Mucosa of rectum (tissue), 2 donors: ENCODE results near the gene AGXT.

Experiments used
- H3K27ac ChIP-seq, 2 donors: one replicate each; pipeline ENCODE4 v1.7.0; 2013; ENCODE audit warnings: inconsistent platforms in 2 of 2, low read depth in 2 of 2, low read length in 2 of 2
- H3K27me3 ChIP-seq, 2 donors: one replicate each; pipeline ENCODE4 v1.7.0; 2013; ENCODE audit warnings: low read length in 2 of 2; ENCODE audit not compliant: control insufficient read depth in 2 of 2, insufficient read depth in 2 of 2
- H3K36me3 ChIP-seq, 2 donors: one replicate each; pipeline ENCODE4 v1.7.0; 2013; ENCODE audit warnings: low read length in 2 of 2; ENCODE audit not compliant: control insufficient read depth in 2 of 2, insufficient read depth in 2 of 2
- H3K4me1 ChIP-seq, 2 donors: one replicate each; pipeline ENCODE4 v1.7.0; 2013; ENCODE audit warnings: low read length in 2 of 2, mild to moderate bottlenecking in 1 of 2; ENCODE audit not compliant: control insufficient read depth in 2 of 2, insufficient read depth in 2 of 2
- H3K4me3 ChIP-seq, 2 donors: one replicate each; pipeline ENCODE4 v1.7.0; 2013; ENCODE audit warnings: low read length in 2 of 2
- H3K9ac ChIP-seq, 2 donors: one replicate each; pipeline ENCODE4 v1.7.0; 2013; ENCODE audit warnings: low read length in 2 of 2, low read depth in 1 of 2, mild to moderate bottlenecking in 1 of 2
- H3K9me3 ChIP-seq, 2 donors: one replicate each; pipeline ENCODE4 v1.7.0; 2013; ENCODE audit warnings: low read length in 2 of 2; ENCODE audit not compliant: control insufficient read depth in 2 of 2
- donor health status: healthy.
- donor health status: Normal muscosa, but diverticular disease.

Gene AGXT

DNA sequence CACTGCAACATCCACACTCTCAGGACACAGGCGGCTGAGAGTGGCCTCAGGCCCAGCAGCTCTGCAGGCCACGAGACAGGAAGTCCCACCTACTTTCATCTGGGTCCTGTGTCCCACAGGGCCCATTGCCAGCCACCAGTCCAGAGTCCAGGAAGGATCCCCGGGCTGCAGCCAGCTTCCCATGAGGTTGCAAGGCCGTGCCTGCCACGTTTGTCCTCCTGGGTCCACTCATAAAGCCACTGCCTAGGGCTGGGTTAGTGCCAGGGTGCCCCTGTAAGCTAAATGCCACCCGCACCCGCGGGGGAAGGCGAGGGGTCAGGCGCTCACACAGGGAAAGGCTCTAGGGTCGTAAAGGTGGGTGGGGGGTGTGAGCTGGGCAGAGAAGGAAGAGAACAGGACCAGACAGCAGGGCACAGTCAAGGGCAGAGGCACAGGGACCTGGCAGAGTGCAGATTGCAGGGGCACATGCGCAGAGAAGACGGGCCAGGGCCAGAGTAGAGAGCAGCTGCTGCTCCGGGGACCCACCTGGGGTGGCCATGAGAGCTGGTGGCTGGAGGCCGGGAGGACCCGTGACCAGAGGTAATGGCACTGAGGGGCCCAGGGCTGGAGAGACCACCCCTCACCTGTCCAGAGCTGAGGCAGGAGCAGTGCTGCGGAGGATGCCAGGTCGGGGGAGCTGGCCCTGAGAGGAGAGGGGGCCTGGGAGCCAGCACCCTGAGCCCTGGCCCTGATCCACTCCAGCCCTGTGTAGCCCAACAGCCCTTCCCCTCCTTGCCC, 8.0 kb downstream of the AGXT start:
- H3K4me3 ChIP-seq, result no peak overlapping the region
- H3K27me3 ChIP-seq, result no peaks in the 10 kb centered on the region
- H3K27ac ChIP-seq, result peak overlapping the region; percentile 72 to 76
- peaks cover 26 to 40% of the 10 kb centered on the region in 2 donors for H3K4me1 ChIP-seq
- no peaks in the 10 kb centered on the region for H3K36me3 ChIP-seq
- no peaks in the 10 kb centered on the region for H3K9me3 ChIP-seq
- peak overlapping the region in 1 of 2 donors; percentile 39 for H3K9ac ChIP-seq

DNA sequence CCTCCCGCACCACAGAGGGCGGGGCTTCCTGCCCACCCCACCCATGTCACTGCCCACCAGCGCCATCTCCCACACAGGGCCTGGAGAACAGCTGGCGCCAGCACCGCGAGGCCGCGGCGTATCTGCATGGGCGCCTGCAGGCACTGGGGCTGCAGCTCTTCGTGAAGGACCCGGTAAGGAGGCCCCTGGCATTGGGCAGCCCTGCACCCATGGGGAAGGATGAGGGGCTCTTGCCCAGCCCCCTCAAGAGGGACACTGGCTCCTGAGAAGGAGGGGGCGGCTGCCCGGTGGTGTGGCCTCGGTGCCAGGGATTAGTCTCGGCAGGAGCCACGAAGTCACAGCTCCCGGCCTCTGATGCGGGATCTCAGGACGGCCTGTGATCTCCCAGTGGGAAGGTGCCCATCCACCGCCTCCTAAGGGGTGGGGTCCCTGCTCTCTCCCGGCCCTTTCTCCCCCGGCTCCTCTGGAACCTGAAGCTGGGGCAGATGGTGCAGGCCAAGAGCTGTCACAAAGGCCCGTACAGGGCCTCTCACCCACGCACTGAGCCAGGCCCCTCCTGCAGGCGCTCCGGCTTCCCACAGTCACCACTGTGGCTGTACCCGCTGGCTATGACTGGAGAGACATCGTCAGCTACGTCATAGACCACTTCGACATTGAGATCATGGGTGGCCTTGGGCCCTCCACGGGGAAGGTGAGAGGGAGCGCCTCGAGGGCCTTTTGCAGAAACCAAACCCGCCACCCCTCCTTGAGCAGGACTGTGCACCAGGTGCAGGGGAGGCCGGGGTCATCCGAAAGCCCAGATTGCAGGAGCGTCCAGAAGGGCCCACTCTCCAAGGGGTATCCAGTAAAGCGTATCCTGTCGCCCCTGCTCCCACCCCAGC, 9.1 kb downstream of the AGXT start:
- no peak overlapping the region for H3K27ac ChIP-seq
- H3K9me3 ChIP-seq, result no peaks in the 10 kb centered on the region
- no peak overlapping the region for H3K9ac ChIP-seq
- no peaks in the 10 kb centered on the region for H3K36me3 ChIP-seq
- H3K27me3 ChIP-seq, result no peaks in the 10 kb centered on the region
- no peak overlapping the region for H3K4me3 ChIP-seq
- peaks cover 26 to 40% of the 10 kb centered on the region in 2 donors for H3K4me1 ChIP-seq

DNA sequence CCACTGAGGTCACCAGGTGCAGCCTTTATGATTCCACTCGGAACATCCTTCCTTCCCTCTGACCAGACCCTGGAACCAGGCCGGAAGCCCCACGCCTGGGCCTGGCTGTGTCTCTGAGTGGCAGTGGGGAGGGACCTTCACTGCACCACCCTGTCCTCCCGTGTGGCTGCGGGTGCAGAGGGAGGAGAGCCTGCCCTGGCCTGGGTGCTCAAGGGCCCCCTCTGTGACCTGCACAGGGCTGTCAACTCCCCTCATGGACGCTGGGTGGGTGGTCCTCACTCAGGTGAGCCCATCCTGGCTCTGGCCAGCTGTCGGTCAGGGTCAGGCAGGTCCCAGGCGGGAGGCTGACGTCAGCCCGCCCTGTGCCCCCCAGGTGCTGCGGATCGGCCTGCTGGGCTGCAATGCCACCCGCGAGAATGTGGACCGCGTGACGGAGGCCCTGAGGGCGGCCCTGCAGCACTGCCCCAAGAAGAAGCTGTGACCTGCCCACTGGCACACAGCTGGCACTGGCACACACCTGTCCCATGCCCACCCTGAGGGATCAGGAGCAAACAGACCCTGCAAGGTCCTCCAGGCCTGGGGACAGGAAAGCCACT, 9.8 kb downstream of the AGXT start:
- Histone ChIP-seq H3K4me3 (no peak overlapping the region), H3K36me3 (no peaks in the 10 kb centered on the region), H3K27ac (no peak overlapping the region), H3K9ac (no peak overlapping the region), H3K9me3 (no peaks in the 10 kb centered on the region), H3K27me3 (no peaks in the 10 kb centered on the region), H3K4me1 (peaks cover 26 to 38% of the 10 kb centered on the region in 2 donors)

DNA sequence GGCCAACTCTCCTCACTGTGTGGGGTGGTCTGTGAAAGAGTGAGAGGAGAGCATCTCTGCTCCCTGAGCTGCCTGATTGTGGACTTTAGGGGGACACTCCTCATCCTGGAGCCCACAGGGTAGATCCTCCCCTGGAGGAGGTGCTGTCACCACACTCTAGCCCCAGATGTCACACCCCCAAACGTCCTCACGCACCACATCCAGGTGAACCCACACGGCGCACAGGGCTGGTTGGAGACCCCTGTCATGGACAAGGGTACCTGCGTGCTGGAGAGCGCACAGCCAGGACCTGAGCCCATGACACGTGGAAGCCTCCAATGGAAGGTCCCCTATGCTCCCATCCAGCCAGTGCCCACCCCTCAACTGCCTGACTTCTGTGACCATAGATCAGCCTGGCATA, 10.5 kb downstream of the AGXT start:
- Histone ChIP-seq H3K4me1 (peaks cover 26 to 32% of the 10 kb centered on the region in 2 donors), H3K9me3 (no peaks in the 10 kb centered on the region), H3K36me3 (no peaks in the 10 kb centered on the region), H3K4me3 (no peak overlapping the region), H3K27ac (no peak overlapping the region), H3K27me3 (no peaks in the 10 kb centered on the region), H3K9ac (no peak overlapping the region)

DNA sequence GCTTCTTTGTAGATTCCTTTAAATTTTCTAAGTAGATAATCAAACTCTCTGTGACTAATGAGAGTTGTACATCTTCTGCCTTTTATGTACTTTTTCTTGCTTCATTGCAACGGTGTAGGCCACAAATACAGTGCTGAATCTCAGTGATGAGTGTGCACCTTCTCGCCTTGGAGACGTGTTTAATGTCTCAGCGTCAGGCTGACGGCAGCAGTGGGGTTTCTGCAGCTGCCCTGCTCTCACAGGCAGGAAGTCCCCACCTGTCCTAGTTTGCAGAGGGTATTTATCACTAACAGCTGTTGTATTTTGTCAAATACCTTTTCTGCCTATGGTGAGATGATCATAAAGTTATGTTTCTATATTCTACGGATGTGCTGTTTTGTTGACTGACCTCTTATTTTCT, 13.3 kb downstream of the AGXT start:
- Histone ChIP-seq H3K4me3 (no peak overlapping the region), H3K4me1 (peaks cover 2 to 4% of the 10 kb centered on the region in 2 donors), H3K9ac (no peak overlapping the region), H3K9me3 (no peaks in the 10 kb centered on the region), H3K27ac (no peak overlapping the region), H3K27me3 (no peaks in the 10 kb centered on the region), H3K36me3 (no peaks in the 10 kb centered on the region)

DNA sequence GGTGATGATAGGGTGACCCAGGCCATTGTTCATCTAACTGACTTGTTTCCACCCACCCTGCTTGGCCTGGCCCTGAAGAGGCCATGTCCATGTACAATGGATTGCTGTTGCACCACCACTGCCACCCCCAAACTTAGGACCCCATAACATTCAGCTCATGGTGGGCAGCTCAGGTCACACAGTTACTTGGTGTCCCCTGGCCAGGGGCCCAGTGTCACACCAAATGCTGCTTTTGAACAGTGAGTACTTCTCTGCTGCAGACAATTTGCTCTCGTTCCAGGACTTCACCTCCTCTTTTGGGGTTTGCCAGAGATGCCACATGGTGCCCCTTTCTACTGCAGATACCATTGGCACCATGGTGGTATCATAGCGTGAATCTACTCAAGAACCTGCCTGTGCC, 15.6 kb downstream of the AGXT start:
- no peaks in the 10 kb centered on the region for H3K36me3 ChIP-seq
- H3K9ac ChIP-seq, result no peak overlapping the region

DNA sequence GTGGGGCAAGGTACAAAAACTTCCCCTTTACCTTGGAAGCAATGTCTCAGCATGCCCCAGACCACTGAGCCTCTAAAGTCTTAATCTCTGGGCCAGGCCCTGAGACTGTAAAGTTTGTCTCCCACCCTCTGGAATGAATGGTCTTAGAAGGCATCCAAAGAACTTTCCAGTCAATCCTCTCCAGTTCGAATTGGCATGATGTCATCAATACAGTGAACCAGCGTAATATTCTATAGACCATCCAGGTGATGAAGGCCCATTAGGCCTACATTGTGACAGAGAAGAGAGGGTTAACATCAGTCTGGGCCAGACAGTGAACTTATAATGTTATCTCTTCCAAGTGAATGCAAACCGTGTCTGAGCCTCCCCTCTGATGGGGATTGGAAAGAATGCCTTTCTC, 16.1 kb downstream of the AGXT start:
- H3K27me3 ChIP-seq, result no peaks in the 10 kb centered on the region
- no peaks in the 10 kb centered on the region for H3K9me3 ChIP-seq
- H3K4me3 ChIP-seq, result no peak overlapping the region
- no peak overlapping the region for H3K27ac ChIP-seq
- peaks cover 9 to 13% of the 10 kb centered on the region in 2 donors for H3K4me1 ChIP-seq
- no peaks in the 10 kb centered on the region for H3K36me3 ChIP-seq
- H3K9ac ChIP-seq, result no peak overlapping the region

More for the DNA sequence above, 15.6 kb downstream of the AGXT start:
- H3K27me3 ChIP-seq, result no peaks in the 10 kb centered on the region
- H3K9me3 ChIP-seq, result no peaks in the 10 kb centered on the region
- peaks cover 4 to 7% of the 10 kb centered on the region in 2 donors for H3K4me1 ChIP-seq
- no peak overlapping the region for H3K27ac ChIP-seq
- H3K4me3 ChIP-seq, result no peak overlapping the region

DNA sequence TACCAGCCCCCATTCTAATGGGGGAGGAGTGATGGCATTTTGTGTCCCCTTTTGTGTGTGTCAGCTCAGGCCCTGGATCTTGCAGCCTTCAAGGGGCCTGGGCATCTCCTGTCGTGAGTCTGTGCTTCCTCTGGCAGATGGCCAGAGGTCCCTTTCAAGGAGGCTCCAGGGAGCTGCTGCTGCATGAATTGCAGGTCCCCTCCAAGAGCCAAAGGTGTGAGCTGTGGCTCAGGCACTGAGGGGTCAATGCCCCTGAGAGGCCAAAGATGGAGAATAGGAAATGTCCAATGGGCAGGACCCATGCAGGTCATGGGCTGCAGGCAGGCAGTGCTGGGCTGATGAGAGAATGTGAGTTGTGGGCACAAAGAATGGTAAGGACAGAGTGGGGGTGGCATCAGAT, 16.9 kb downstream of the AGXT start:
- Histone ChIP-seq H3K27me3 (no peaks in the 10 kb centered on the region), H3K27ac (no peak overlapping the region), H3K9ac (no peak overlapping the region), H3K4me3 (no peak overlapping the region), H3K36me3 (no peaks in the 10 kb centered on the region), H3K9me3 (no peaks in the 10 kb centered on the region), H3K4me1 (peaks cover 12 to 18% of the 10 kb centered on the region in 2 donors)

DNA sequence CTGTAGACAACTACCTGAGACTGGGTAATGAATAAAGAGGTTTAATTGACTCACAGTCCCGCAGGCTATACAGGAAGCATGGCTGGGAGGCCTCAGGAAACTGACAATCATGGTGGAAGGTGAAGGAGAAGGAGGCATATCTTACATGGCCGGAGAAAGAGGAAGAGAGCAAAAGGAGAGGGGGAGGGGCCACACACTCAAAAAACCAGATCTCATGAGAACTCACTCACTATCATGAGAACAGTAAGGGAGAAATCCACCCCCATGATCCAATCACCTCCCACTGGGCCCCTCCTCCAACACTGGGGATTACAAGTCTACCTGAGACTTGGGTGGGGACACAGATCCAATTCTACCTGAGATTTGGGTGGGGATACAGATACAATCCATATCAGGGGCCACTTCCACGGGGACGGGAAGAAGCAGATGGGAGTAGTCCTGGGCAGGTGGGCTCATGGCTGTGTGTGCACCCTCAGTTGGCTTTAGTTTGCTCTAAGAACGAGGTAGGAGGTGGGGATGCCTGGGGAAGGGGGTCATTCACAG, 17.5 kb downstream of the AGXT start:
- H3K27ac ChIP-seq, result no peak overlapping the region
- H3K9ac ChIP-seq, result no peak overlapping the region
- H3K4me1 ChIP-seq, result peaks cover 12 to 18% of the 10 kb centered on the region in 2 donors
- no peak overlapping the region for H3K4me3 ChIP-seq
- no peaks in the 10 kb centered on the region for H3K36me3 ChIP-seq
- H3K27me3 ChIP-seq, result no peaks in the 10 kb centered on the region
- H3K9me3 ChIP-seq, result no peaks in the 10 kb centered on the region
